IMR-90 (cell line): Measurements from ENCODE around the gene CCDC148. TPM values are rescaled to one million over a fixed set of nuclear protein-coding genes. Genes with fewer than 3 reads are reported as not detected.

Experiments used
- ATAC-seq: fragments of 200-7000 bp; cut with Tn5 transposase; 2 replicates; pipeline ENCODE4 v1.9.1; 2020; ENCODE audit warnings: low read depth, mild to moderate bottlenecking, moderate library complexity
- BruUV-seq: library from RNA; stranded (reverse); fragments of 400-500 nt; replicated peaks from 2 replicates; lab custom pipeline; 2021; lab: Mats Ljungman, UMichigan
- CTCF ChIA-PET: fragments of 300-600 bp; formaldehyde crosslinking; extraction: SDS; loops from one replicate; lab custom pipeline; 2021; ENCODE audit warnings: antibody characterized with exemption; lab: Yijun Ruan, JAX
- POLR2A ChIA-PET: fragments of 300-600 bp; sonication (Branson Sonifier 250); formaldehyde crosslinking; loops from one replicate; lab custom pipeline; 2022; ENCODE audit warnings: antibody characterized with exemption; ENCODE audit not compliant: unreplicated experiment; lab: Charles Lee
- DNase-seq: peaks from one replicate; pipeline ENCODE4 v3.0.0; 2013
- H2AFZ ChIP-seq: replicated peaks from 2 replicates; pipeline ENCODE3; 2013; ENCODE audit warnings: low read length, mild to moderate bottlenecking; ENCODE audit not compliant: poor library complexity
- H2AK5ac ChIP-seq: 2 replicates; pipeline ENCODE4 v1.6.1; 2013; ENCODE audit warnings: low read depth, low read length, inconsistent platforms
- H2AK9ac ChIP-seq: replicated peaks from 2 replicates; pipeline ENCODE3; 2013; ENCODE audit warnings: mild to moderate bottlenecking, low read depth, low read length, moderate library complexity; ENCODE audit not compliant: poor library complexity
- H2BK120ac ChIP-seq: 2 replicates; pipeline ENCODE4 v1.6.1; 2013; ENCODE audit warnings: low read depth, low read length, inconsistent platforms
- H2BK15ac ChIP-seq: 3 replicates; pipeline ENCODE4 v1.6.1; 2013; ENCODE audit warnings: low read depth, low read length, inconsistent platforms
- H2BK20ac ChIP-seq: 2 replicates; pipeline ENCODE4 v1.6.1; 2013; ENCODE audit warnings: low read depth, mild to moderate bottlenecking, inconsistent platforms, low read length, moderate library complexity
- H2BK5ac ChIP-seq: 2 replicates; pipeline ENCODE4 v1.6.1; 2013; ENCODE audit warnings: mild to moderate bottlenecking, low read depth, low read length, inconsistent platforms; ENCODE audit not compliant: poor library complexity, severe bottlenecking
- H3K14ac ChIP-seq: replicated peaks from 2 replicates; pipeline ENCODE4 v1.6.1; 2013; ENCODE audit warnings: low read depth, low read length, inconsistent platforms
- H3K18ac ChIP-seq: 2 replicates; pipeline ENCODE4 v1.6.1; 2013; ENCODE audit warnings: low read depth, low read length, control low read depth
- H3K23ac ChIP-seq: 2 replicates; pipeline ENCODE4 v1.6.1; 2013; ENCODE audit warnings: low read depth, low read length, inconsistent platforms
- H3K27ac ChIP-seq: 2 replicates; pipeline ENCODE4 v1.5.1; 2013; ENCODE audit warnings: mild to moderate bottlenecking, control low read depth, low read length; ENCODE audit not compliant: insufficient read depth
- H3K27me3 ChIP-seq: 2 replicates; pipeline ENCODE4 v1.6.1; 2013; ENCODE audit warnings: low read length; ENCODE audit not compliant: control insufficient read depth, insufficient read depth
- H3K36me3 ChIP-seq: 2 replicates; pipeline ENCODE4 v1.6.1; 2013; ENCODE audit warnings: low read length, mixed read lengths; ENCODE audit not compliant: control insufficient read depth, insufficient read depth
- H3K4ac ChIP-seq: 2 replicates; pipeline ENCODE4 v1.6.1; 2013; ENCODE audit warnings: low read depth, low read length, inconsistent platforms
- H3K4me1 ChIP-seq: 2 replicates; pipeline ENCODE4 v1.6.1; 2013; ENCODE audit warnings: low read length, mixed read lengths; ENCODE audit not compliant: control insufficient read depth, insufficient read depth
- H3K4me2 ChIP-seq: 2 replicates; pipeline ENCODE4 v1.6.1; 2013; ENCODE audit warnings: low read depth, mild to moderate bottlenecking, control low read depth, low read length, moderate library complexity
- H3K4me3 ChIP-seq: 2 replicates; pipeline ENCODE4 v1.5.1; 2013; ENCODE audit warnings: low read depth, mild to moderate bottlenecking, control low read depth, low read length, moderate library complexity; ENCODE audit not compliant: insufficient read depth
- H3K56ac ChIP-seq: 2 replicates; pipeline ENCODE4 v1.6.1; 2013; ENCODE audit warnings: low read length, inconsistent platforms; ENCODE audit not compliant: insufficient read depth; ENCODE audit errors: extremely low read depth
- H3K79me1 ChIP-seq, 2 experiments: 2 replicates each; pipeline ENCODE4 v1.6.1; 2013; ENCODE audit warnings: low read length in 2 of 2, inconsistent platforms in 1 of 2, low read depth in 1 of 2
- H3K9ac ChIP-seq: 2 replicates; pipeline ENCODE4 v1.6.1; 2013; ENCODE audit warnings: low read depth, low read length, control low read depth
- H3K9me1 ChIP-seq: 2 replicates; pipeline ENCODE4 v1.6.1; 2013; ENCODE audit warnings: low read length, inconsistent platforms; ENCODE audit not compliant: insufficient read depth
- H3K9me3 ChIP-seq: 2 replicates; pipeline ENCODE4 v1.6.1; 2013; ENCODE audit warnings: low read length; ENCODE audit not compliant: control insufficient read depth, insufficient read depth
- H4K20me1 ChIP-seq: 2 replicates; pipeline ENCODE4 v1.6.1; 2013; ENCODE audit warnings: low read length, inconsistent platforms; ENCODE audit not compliant: insufficient read depth
- H4K5ac ChIP-seq: 2 replicates; pipeline ENCODE4 v1.6.1; 2013; ENCODE audit warnings: mild to moderate bottlenecking, low read depth, low read length, control low read depth
- H4K8ac ChIP-seq, 2 experiments: 2 replicates each; pipeline ENCODE4 v1.6.1; 2013; ENCODE audit warnings: low read depth in 2 of 2, low read length in 2 of 2, control low read depth in 1 of 2, inconsistent platforms in 1 of 2
- H4K91ac ChIP-seq: 2 replicates; pipeline ENCODE4 v1.6.1; 2013; ENCODE audit warnings: low read depth, low read length, inconsistent platforms; ENCODE audit not compliant: insufficient read depth
- CEBPB ChIP-seq: IDR thresholded peaks from 2 replicates; pipeline ENCODE4 v1.6.1; 2012; ENCODE audit warnings: low read depth, low read length, improper control_type of control experiment
- FOS ChIP-seq: fragments of 150-350 bp; IDR thresholded peaks from 2 replicates; pipeline ENCODE4 v1.6.1; 2016; ENCODE audit warnings: low read depth, low read length
- POLR2A ChIP-seq: IDR thresholded peaks from 2 replicates; pipeline ENCODE4 v1.6.1; 2012; ENCODE audit warnings: mild to moderate bottlenecking, low read depth, low read length
- RFX5 ChIP-seq: IDR thresholded peaks from 2 replicates; pipeline ENCODE4 v1.8.0; 2012; ENCODE audit warnings: low read depth, mild to moderate bottlenecking, low read length, moderate library complexity
- SMC3 ChIP-seq: fragments of 150-350 bp; IDR thresholded peaks from 2 replicates; pipeline ENCODE4 v1.6.1; 2016; ENCODE audit warnings: low read depth, mild to moderate bottlenecking, antibody characterized with exemption, low read length, moderate library complexity
- WGBS, 2 experiments: methylation state at CpG; one replicate each; pipeline versions ENCODE4 v1.1.5 to v1.1.7; 2013; ENCODE audit warnings: missing lambda C conversion rate in 2 of 2; ENCODE audit not compliant: insufficient read length in 1 of 2; ENCODE audit errors: extremely low coverage in 2 of 2; 5-methylcytosine and 5-hydroxymethylcytosine counted together
- dilution Hi-C: fragments of 300-500 bp; cut with HindIII; formaldehyde crosslinking; loops from one replicate; pipeline ENCODE4 v1.14.3; 2018; ENCODE audit warnings: low sequenced_read_pairs; ENCODE audit not compliant: unreplicated experiment
- in situ Hi-C: fragments of 300-500 bp; cut with MboI; formaldehyde crosslinking; loops from 3 replicates; pipeline ENCODE4 v1.14.3; 2019; ENCODE audit warnings: low sequenced_read_pairs, inconsistent platforms, mixed read lengths
- intact Hi-C: fragments of 100-400 bp; cut with micrococcal nuclease; formaldehyde crosslinking; loops from 2 replicates; pipeline ENCODE4 v1.10.0; 2022
- polyA plus RNA-seq, 3 experiments: library from polyadenylated mRNA; depleted of rRNA; stranded (reverse); fragments of >200 nt; gene quantifications; 2 replicates each; pipeline ENCODE4 v1.2.3, GENCODE V29; 2012; ENCODE audit warnings: low replicate concordance in 1 of 3
- total RNA-seq: library from RNA; depleted of rRNA; stranded (reverse); fragments of >200 nt; gene quantifications from 2 replicates; pipeline ENCODE4 v1.2.3, GENCODE V29; 2012

Gene CCDC148
- total and polyA plus RNA-seq, 2 of the 4 experiments (the other 2 are of a cell fraction), result 0.18 to 0.31 TPM

GRCh38 chr2:158366342-158366741 lies 90.2 kb downstream of the CCDC148 start:
- Histone ChIP-seq H3K79me1 (no peaks in the 10 kb centered on the region), H2BK20ac (no peak overlapping the region), H3K14ac (no peak overlapping the region), H4K91ac (no peak overlapping the region), H2AFZ (no peak overlapping the region), H3K18ac (no peak overlapping the region), H3K9me3 (no peaks in the 10 kb centered on the region), H4K8ac (no peak overlapping the region), H3K56ac (no peak overlapping the region), H3K27me3 (no peaks in the 10 kb centered on the region), H2AK9ac (no peak overlapping the region), H4K5ac (no peak overlapping the region), H2BK120ac (no peak overlapping the region), H3K4me1 (no peaks in the 10 kb centered on the region), H2BK15ac (no peak overlapping the region), H3K9me1 (no peaks in the 10 kb centered on the region), H2AK5ac (no peak overlapping the region), H3K4me2 (no peak overlapping the region), H3K9ac (no peak overlapping the region), H3K4me3 (no peak overlapping the region), H4K20me1 (no peaks in the 10 kb centered on the region), H3K36me3 (no peaks in the 10 kb centered on the region), H2BK5ac (no peak overlapping the region), H3K23ac (no peak overlapping the region), H3K4ac (no peak overlapping the region), H3K27ac (no peak overlapping the region)
- WGBS, 2 experiments, result no CpG with 5 or more reads among the region's 5 CpGs
- CTCF ChIA-PET, result no interaction called here
- intact Hi-C loops (no loop called here), dilution Hi-C loops (no loop called here), in situ Hi-C loops (no loop called here)
- TF ChIP-seq CEBPB, result no peak
- TF ChIP-seq SMC3, result no peak
- no peak for TF ChIP-seq POLR2A
- no peak for TF ChIP-seq FOS
- TF ChIP-seq RFX5, result no peak
- POLR2A ChIA-PET, result no interaction called here
- DNase-seq (no peak), ATAC-seq (no peak)
- BruUV-seq, result no TSS peak
